Left lobe of liver (tissue), 2 donors: ENCODE data around the gene ADAMTSL5. TPM values are rescaled to one million over a fixed set of nuclear protein-coding genes. Genes with fewer than 3 reads are reported as not detected.
A peak's percentile ranks its signal among the peaks of the same experiment; 100 is the strongest.
"Not testable (repeated sequence)": the region's sequence is repeated elsewhere in the genome, so short reads cannot be mapped to it uniquely, and the experiment has no call there.

Experiments used
- ATAC-seq: fragments of 200-7000 bp; cut with Tn5 transposase; one replicate; pipeline ENCODE4 v1.9.1; 2020; ENCODE audit warnings: mild to moderate bottlenecking, moderate library complexity
- DNase-seq: peaks from one replicate; pipeline ENCODE4 v3.0.0-alpha.2; 2020; ENCODE audit warnings: low spot score
- total RNA-seq: library from RNA; stranded (reverse); gene quantifications from one replicate; pipeline ENCODE4 v1.2.1, GENCODE V29; 2021
- donor health status: DM: no; HTN: no; CAD: no; lungs with moderate emphysema.
- donor health status: DM: no; HTN: yes; CAD: no.

The ADAMTSL5 gene
- total RNA-seq, 1 donor from 2014 or later, result 1.6 TPM

GRCh38 chr19:1482361-1483130 lies 30.3 kb downstream of the ADAMTSL5 start:
- ATAC-seq (no peak), DNase-seq (no peak)

- DNase-seq, result no peak
- ATAC-seq, result no peak
Measured at GRCh38 chr19:1481893-1482360, 30.9 kb downstream of the ADAMTSL5 start.

- ATAC-seq, result no peak
- no peak for DNase-seq
Measured at GRCh38 chr19:1481224-1481892, 31.5 kb downstream of the ADAMTSL5 start.

- peak; percentile 97 for ATAC-seq
- DNase-seq, result peak; percentile 95
Measured at GRCh38 chr19:1478934-1479707, 33.7 kb downstream of the ADAMTSL5 start, which contains the start of gene C19orf25. Gene C19orf25 (minus strand): TSS chr19:1479215. CDS start chr19:1478903, 312 bp downstream.

- not testable (repeated sequence) for DNase-seq, ATAC-seq
Measured at GRCh38 chr19:1477056-1477455, 35.8 kb downstream of the ADAMTSL5 start.

GRCh38 chr19:1475751-1476437 lies 36.9 kb downstream of the ADAMTSL5 start:
- DNase-seq, result no peak

GRCh38 chr19:1474765-1475351 lies 38.0 kb downstream of the ADAMTSL5 start:
- no peak for DNase-seq
- no peak for ATAC-seq

More at GRCh38 chr19:1475751-1476437, 36.9 kb downstream of the ADAMTSL5 start:
- ATAC-seq, result no peak

GRCh38 chr19:1474011-1474764 lies 38.6 kb downstream of the ADAMTSL5 start:
- DNase-seq, result no peak
- ATAC-seq, result no peak

GRCh38 chr19:1473085-1473851 lies 39.6 kb downstream of the ADAMTSL5 start:
- DNase-seq, result no peak
- ATAC-seq, result no peak

- ATAC-seq (no peak), DNase-seq (no peak)
Measured at GRCh38 chr19:1472231-1473084, 40.4 kb downstream of the ADAMTSL5 start.

GRCh38 chr19:1471515-1472160 lies 41.2 kb downstream of the ADAMTSL5 start:
- ATAC-seq (no peak), DNase-seq (no peak)

GRCh38 chr19:1471010-1471514 lies 41.8 kb downstream of the ADAMTSL5 start:
- ATAC-seq (peak; percentile 21), DNase-seq (no peak)

GRCh38 chr19:1470305-1471009 lies 42.4 kb downstream of the ADAMTSL5 start:
- DNase-seq (no peak), ATAC-seq (peak; percentile 60)

GRCh38 chr19:1470055-1470304 lies 42.8 kb downstream of the ADAMTSL5 start:
- ATAC-seq, result peak; percentile 22
- DNase-seq, result no peak

- DNase-seq, result no peak
- peak; percentile 20 for ATAC-seq
Measured at GRCh38 chr19:1469255-1470054, 43.4 kb downstream of the ADAMTSL5 start.

- no peak for DNase-seq
- peak; percentile 42 for ATAC-seq
Measured at GRCh38 chr19:1468821-1469254, 44.0 kb downstream of the ADAMTSL5 start.
